Gastroesophageal sphincter (tissue), 4 donors: ENCODE results near the gene TMEM30B. TPM values are rescaled to one million over a fixed set of nuclear protein-coding genes. Genes with fewer than 3 reads are reported as not detected.

ENCODE experiments used
- ATAC-seq: fragments of 150-250 bp; one replicate; pipeline ENCODE4 v1.9.1; 2016; ENCODE audit warnings: mild to moderate bottlenecking, moderate library complexity
- H3K27ac ChIP-seq, 4 donors: fragments of 200-600 bp; sonication (generic) in 3 of 4; 1 replicate in 3 of 4; 2 replicates in 1 of 4; pipeline ENCODE4 v1.5.1; 2016 to 2019
- H3K27me3 ChIP-seq: fragments of 200-600 bp; sonication (generic); one replicate; pipeline ENCODE4 v1.5.1; 2019
- H3K36me3 ChIP-seq, 2 donors: fragments of 200-600 bp; sonication (generic); one replicate each; pipeline ENCODE4 v1.5.1; 2019; ENCODE audit warnings: control low read depth in 1 of 2
- H3K4me1 ChIP-seq, 3 donors: fragments of 200-600 bp; sonication (generic); 1 replicate in 2 of 3; 2 replicates in 1 of 3; pipeline ENCODE4 v1.5.1; 2016 to 2019; ENCODE audit warnings: control low read depth in 2 of 3
- H3K4me3 ChIP-seq, 2 donors: fragments of 200-600 bp; sonication (generic); one replicate each; pipeline ENCODE4 v1.5.1; 2019; ENCODE audit warnings: mild to moderate bottlenecking in 1 of 2, moderate library complexity in 1 of 2
- H3K9me3 ChIP-seq, 3 donors: fragments of 200-600 bp; sonication (generic); one replicate each; pipeline ENCODE4 v1.5.1; 2017 to 2019; ENCODE audit warnings: control low read depth in 2 of 3
- CTCF ChIP-seq, 4 experiments: fragments of 200-600 bp in 2 of 4; fragments of 450-650 bp in 2 of 4; sonication (generic) in 1 of 4; IDR thresholded peaks; one replicate each; pipeline ENCODE4 v1.5.1; 2017 to 2019; ENCODE audit warnings: antibody characterized with exemption in 4 of 4, mild to moderate bottlenecking in 2 of 4, moderate library complexity in 2 of 4
- EP300 ChIP-seq: sonication (generic); formaldehyde crosslinking; IDR thresholded peaks from one replicate; pipeline ENCODE4 v1.6.1; 2017; ENCODE audit warnings: antibody characterized with exemption, mild to moderate bottlenecking
- POLR2A ChIP-seq, 2 donors: fragments of 450-650 bp; IDR thresholded peaks; one replicate each; pipeline ENCODE4 v1.6.1; 2017; ENCODE audit warnings: antibody characterized with exemption in 2 of 2, mild to moderate bottlenecking in 2 of 2, moderate library complexity in 1 of 2
- POLR2AphosphoS5 ChIP-seq: sonication (generic); formaldehyde crosslinking; IDR thresholded peaks from one replicate; pipeline ENCODE4 v1.6.1; 2017; ENCODE audit warnings: antibody characterized with exemption
- WGBS, 2 donors: methylation state at CpG; one replicate each; pipeline ENCODE4 v1.1.5; 2018; ENCODE audit warnings: low coverage in 1 of 2; 5-methylcytosine and 5-hydroxymethylcytosine counted together
- total RNA-seq, 4 donors: library from RNA; depleted of rRNA; stranded (reverse); fragments of >200 nt; gene quantifications; one replicate each; pipeline ENCODE4 v1.1.0, GENCODE V29; 2016

TMEM30B gene
- total RNA-seq, 4 donors from 2014 or later, result 1.6 to 4.8 (median 2.6) TPM

- Histone ChIP-seq H3K36me3 (no peaks in the 10 kb centered on the region), H3K9me3 (peaks cover 0 to 6% (median 0%) of the 10 kb centered on the region in 3 donors), H3K27ac (no peak overlapping the region), H3K4me1 (no peaks in the 10 kb centered on the region), H3K27me3 (no peaks in the 10 kb centered on the region), H3K4me3 (no peak overlapping the region)
- TF ChIP-seq CTCF (IDR thresholded peaks at IDR 0.05) (no peak), EP300 (no peak), POLR2AphosphoS5 (no peak), POLR2A (IDR thresholded peaks at IDR 0.05) (no peak)
- WGBS, 2 donors, result 31 to 33% methylated on average over 2 of the region's 2 CpGs
- no peak for ATAC-seq
Observed at GRCh38 chr14:61300209-61300608, 19.1 kb upstream of the TMEM30B start.

- Histone ChIP-seq H3K9me3 (no peaks in the 10 kb centered on the region), H3K27ac (no peak overlapping the region), H3K27me3 (no peaks in the 10 kb centered on the region), H3K4me3 (no peak overlapping the region), H3K4me1 (no peaks in the 10 kb centered on the region), H3K36me3 (no peaks in the 10 kb centered on the region)
- no peak for TF ChIP-seq POLR2AphosphoS5
- WGBS, 2 donors, result 29 to 39% methylated on average over 2 to 3 of the region's 3 CpGs
- ATAC-seq, result no peak
Observed at GRCh38 chr14:61298824-61299223, 17.7 kb upstream of the TMEM30B start.

- no peak for ATAC-seq
- no peak overlapping the region for H3K27ac ChIP-seq
- no peaks in the 10 kb centered on the region for H3K27me3 ChIP-seq
- TF ChIP-seq POLR2AphosphoS5 (no peak), CTCF (IDR thresholded peaks at IDR 0.05) (no peak), EP300 (no peak), POLR2A (IDR thresholded peaks at IDR 0.05) (no peak)
- H3K9me3 ChIP-seq, result no peaks in the 10 kb centered on the region
- no peaks in the 10 kb centered on the region for H3K4me1 ChIP-seq
- 73% methylated on average over 3 of the region's 6 CpGs for WGBS, 2 donors
- no peak overlapping the region for H3K4me3 ChIP-seq
- no peaks in the 10 kb centered on the region for H3K36me3 ChIP-seq
Observed at GRCh38 chr14:61297581-61297980, 16.4 kb upstream of the TMEM30B start.

- no peak for ATAC-seq
- H3K36me3 ChIP-seq, result no peaks in the 10 kb centered on the region
- H3K27ac ChIP-seq, result no peak overlapping the region
- H3K9me3 ChIP-seq, result no peaks in the 10 kb centered on the region
- WGBS, 2 donors, result 22 to 23% methylated on average over 2 of the region's 2 CpGs
- no peak overlapping the region for H3K4me3 ChIP-seq
- no peaks in the 10 kb centered on the region for H3K4me1 ChIP-seq
- H3K27me3 ChIP-seq, result no peaks in the 10 kb centered on the region
- no peak for TF ChIP-seq EP300
- TF ChIP-seq POLR2A (IDR thresholded peaks at IDR 0.05), result no peak
- peak in 3 of 4 experiments; percentile 26 to 48 (median 36) for TF ChIP-seq CTCF (IDR thresholded peaks at IDR 0.05)
Observed at GRCh38 chr14:61296719-61297502, 15.8 kb upstream of the TMEM30B start.

- Histone ChIP-seq H3K27me3 (no peaks in the 10 kb centered on the region), H3K36me3 (no peaks in the 10 kb centered on the region), H3K9me3 (no peaks in the 10 kb centered on the region), H3K4me3 (no peak overlapping the region), H3K27ac (no peak overlapping the region), H3K4me1 (no peaks in the 10 kb centered on the region)
- WGBS, 2 donors, result 51 to 52% methylated on average over 3 of the region's 3 CpGs
- TF ChIP-seq CTCF (IDR thresholded peaks at IDR 0.05), result no peak
- no peak for TF ChIP-seq EP300
- no peak for TF ChIP-seq POLR2A (IDR thresholded peaks at IDR 0.05)
- no peak for TF ChIP-seq POLR2AphosphoS5
- ATAC-seq, result no peak
Observed at GRCh38 chr14:61296151-61296550, 15.0 kb upstream of the TMEM30B start.
